Activated CD4-positive, alpha-beta T cell treated with anti-CD3 and anti-CD28 coated beads for 1 hour (primary cell): ENCODE data around the gene MMP24.

ENCODE experiments used
- DNase-seq: peaks from one replicate; pipeline ENCODE4 v3.0.0-alpha.2; 2020

MMP24 gene

DNA sequence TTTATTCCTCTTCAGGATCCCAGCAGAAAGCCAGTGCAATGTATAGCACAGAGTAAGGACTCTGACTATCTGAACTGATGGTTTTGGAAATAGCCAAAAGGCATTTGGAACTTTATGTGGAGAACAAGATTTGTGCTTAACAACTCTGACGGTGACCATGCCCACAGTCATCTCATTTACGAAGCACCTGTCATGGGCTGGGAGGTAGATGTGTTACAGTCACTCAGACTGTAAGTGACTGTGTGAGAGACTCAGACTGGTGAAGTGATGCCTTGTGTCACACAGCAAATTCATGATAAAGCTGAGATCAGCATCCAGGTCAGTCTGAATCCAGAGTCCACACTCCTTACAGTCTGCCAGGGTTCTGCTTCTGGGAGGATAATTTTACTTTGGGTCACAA, 89.6 kb downstream of the MMP24 start:
- no peak for DNase-seq

DNA sequence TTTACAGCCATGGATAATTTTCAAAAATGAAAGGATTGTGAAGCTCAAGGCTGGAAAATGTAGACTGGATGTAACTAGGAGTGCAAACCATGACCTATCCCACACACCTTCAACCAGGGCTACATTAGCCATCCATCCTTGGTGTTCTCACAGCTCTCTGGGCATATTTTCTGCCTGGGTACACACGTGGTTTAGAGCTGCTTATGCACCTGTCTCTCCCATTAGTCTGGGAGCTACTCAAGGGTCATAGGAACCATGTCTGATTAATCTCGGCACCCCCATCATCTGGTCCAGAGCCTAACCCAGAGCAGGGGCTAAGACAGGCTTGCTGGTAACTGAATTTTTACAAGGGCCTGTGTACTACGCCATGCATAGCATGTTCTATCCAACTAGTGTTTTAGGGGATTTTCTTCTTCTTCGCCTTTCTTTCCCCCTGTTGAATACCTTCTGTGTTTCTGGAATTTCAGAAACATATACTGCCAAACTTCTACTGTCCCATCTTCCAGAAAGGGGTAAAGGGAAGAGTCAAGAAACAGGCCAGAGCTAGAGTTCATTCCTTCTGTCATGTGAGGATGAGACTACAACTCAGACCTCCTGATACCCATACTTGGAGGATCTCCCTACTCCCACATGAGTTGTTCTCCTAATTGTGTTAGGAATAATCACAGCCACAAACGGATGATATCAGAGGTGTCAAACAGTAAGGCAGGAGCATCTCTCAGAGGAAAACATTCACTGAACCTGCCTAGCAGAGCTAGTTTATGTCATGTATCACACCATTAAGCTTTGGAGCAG, 91.1 kb downstream of the MMP24 start:
- DNase-seq, result no peak

DNA sequence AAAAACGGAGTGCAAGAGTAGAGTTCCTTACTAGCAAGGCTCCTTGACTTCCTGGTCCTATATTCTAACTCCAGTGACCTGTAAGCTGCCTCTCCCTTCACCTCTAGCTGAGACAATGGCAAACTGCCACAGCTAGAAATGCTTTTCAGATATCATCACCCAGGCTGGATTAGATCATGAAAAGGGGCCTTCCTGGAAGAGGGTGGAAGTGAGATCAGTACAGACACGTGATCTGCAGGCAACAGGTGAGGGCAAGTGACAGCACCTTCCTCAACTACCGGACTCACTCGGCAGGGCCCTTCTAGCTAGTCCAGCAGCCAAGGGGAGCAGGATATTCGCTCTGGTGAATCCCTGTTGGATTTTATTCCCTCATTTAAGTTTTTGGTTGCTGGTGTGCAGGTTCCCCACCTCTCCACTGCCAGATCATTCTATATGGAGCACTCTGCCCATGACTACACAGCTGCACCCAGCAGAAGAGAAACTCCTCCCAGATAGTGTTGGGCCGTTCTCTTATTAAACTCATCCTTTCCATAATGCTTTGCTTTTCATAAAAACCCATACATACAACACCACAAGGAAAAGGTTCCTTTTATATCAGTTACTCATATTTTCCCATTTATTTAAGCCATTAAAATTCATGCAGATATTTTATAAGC, 92.1 kb downstream of the MMP24 start:
- DNase-seq, result no peak

DNA sequence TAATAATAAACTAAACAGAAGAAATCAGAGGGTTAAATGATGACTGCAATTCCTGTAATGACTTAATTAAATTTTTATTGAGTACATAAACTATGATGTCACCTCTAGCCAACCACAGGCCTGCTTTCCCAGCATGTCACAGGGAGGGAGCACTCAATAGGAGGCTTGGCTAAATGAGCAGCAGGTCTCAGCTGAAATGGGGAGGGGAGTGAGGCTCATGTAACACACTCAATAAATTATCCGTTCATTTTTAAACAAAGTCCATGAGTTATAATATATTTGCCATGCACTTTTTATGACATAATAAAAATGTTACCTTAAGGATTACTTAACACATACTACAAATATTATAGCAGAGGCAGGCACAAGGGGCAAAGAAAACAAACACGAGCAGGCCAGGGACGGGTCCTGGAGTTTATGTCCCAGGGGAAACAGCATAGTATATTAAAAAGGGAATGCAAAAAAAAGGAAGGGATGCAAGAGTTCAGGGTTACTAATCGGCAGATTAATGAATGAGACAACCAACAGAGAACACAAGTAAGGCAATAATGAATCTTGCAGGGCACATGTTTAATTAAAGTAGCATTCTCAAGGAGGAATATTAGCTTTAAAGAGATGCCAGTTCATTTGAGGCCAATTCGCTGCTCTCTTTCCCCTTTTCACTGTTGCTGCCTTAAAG, 92.8 kb downstream of the MMP24 start:
- no peak for DNase-seq

DNA sequence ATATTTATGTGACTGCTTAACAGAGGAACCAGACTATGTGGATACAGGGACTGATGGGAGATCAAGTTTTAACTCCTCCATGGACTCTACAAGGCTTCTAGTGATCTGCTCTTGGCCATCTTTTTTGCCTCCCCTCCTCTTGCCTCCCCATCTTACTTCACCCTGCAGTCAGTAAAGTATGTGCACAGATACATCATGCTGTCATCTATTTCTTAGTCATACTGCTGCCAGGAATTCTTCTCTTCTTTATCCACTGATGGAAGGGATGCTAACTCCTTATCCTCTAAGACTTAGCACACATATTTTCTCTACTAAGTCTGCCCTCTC, 93.3 kb downstream of the MMP24 start:
- no peak for DNase-seq

DNA sequence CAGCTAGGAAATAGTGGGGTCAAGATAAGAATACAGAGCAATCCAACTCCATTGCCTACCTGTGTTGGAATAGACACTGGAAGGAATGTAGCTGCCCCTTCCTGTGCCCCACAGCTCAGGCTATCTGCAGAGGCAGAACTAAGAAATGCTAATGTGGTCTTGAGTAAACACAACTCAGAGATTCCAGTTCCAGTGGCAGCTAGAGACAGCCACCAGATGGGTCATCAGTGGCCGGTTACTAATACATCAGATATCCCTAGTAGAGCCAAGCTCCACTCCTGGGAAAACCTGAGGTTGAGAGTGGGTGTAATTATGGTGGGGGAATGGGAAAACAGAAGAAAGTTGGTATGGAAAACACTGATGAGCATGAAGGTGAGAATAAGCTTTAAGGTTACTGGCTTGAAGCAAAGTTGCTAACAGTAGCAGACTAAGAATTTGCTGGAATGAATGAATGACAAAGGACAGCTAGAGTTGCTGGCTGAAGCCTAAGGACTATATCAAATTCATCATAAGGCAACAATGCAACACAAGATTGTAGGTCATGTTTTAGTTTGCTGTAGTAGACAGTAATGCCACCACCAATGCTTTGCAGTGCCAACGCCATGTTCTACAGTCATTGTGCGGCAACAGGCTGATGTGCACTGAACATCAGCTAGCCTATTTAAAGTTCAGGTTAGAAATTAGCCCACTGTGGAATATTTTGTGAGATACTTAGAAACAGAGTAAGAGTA, 94.1 kb downstream of the MMP24 start:
- no peak for DNase-seq

DNA sequence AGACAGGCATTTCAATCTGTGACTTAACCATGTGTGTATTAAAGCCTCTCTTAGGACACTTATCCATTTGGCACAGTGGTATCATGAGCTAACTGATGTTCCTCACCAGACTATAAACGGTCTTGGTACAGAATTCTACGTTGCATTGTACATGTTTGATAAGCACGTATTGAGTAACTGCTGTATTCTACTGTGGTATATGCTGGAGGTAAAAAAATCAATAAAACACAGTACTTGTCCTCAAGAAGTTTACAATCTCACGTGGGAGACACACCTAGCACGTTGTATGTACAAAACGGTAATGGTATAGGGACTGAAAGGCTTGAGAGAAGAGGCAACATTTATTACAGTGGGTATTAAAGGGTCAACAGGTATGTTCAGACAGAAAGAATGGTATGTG, 98.9 kb downstream of the MMP24 start:
- no peak for DNase-seq

DNA sequence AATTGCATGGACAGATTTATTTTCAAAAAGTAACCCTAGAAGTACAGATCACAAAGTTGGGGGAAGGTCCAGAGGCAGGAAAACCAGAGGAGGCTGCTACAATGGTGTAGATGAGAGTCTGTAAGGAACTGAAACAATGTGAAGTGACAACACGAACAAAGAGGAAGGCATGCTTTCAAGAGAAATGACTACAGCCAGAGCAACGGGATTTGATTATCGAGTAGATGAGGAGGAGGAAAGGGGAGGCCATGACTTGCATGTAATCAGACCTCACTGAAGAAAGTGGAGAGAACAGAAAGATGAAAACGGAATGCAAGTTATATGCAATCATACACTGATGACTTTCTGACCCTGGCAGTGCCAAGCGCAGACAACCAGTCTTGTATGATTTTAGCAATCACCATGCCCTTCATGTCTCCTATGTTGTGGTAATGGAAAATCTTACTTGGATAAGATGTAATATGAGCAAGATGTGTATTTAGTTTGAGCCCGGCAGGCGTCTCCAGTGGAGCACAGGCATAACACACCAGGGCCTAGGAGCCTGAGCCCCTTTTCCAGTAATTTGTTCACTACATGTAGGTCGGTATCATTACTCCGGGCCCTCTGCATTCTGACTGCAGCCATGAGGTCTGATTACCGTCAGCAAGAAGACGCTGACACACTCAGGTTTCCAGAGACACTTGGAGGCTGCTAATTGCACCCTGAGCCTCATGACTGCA, 99.7 kb downstream of the MMP24 start:
- no peak for DNase-seq
